Parathyroid adenoma (tissue), 2 donors: ENCODE data around the gene TNRC18.

Experiments used
- H2AFZ ChIP-seq: fragments of 300-600 bp; sonication (generic); one replicate; pipeline ENCODE4 v1.7.0; 2017; ENCODE audit warnings: antibody characterized with exemption, mild to moderate bottlenecking
- H3K27ac ChIP-seq: fragments of 300-600 bp; sonication (generic); one replicate; pipeline ENCODE4 v1.7.0; 2017
- H3K27me3 ChIP-seq: fragments of 300-600 bp; sonication (generic); one replicate; pipeline ENCODE4 v1.7.0; 2017; ENCODE audit warnings: low read length; ENCODE audit not compliant: control insufficient read depth, insufficient read depth
- H3K36me3 ChIP-seq: fragments of 300-600 bp; sonication (generic); one replicate; pipeline ENCODE4 v1.7.0; 2017; ENCODE audit warnings: low read length; ENCODE audit not compliant: control insufficient read depth, insufficient read depth
- H3K4me1 ChIP-seq: fragments of 300-600 bp; sonication (generic); one replicate; pipeline ENCODE4 v1.7.0; 2017; ENCODE audit warnings: control low read depth
- H3K4me2 ChIP-seq: fragments of 300-600 bp; sonication (generic); one replicate; pipeline ENCODE4 v1.7.0; 2017; ENCODE audit warnings: low read length
- H3K4me3 ChIP-seq: fragments of 300-600 bp; sonication (generic); one replicate; pipeline ENCODE4 v1.7.0; 2017; ENCODE audit warnings: low read depth, low read length
- H3K79me2 ChIP-seq: fragments of 300-600 bp; sonication (generic); one replicate; pipeline ENCODE4 v1.7.0; 2017; ENCODE audit warnings: control low read depth
- H3K9ac ChIP-seq: fragments of 300-600 bp; sonication (generic); one replicate; pipeline ENCODE4 v1.7.0; 2017; ENCODE audit warnings: mild to moderate bottlenecking
- H3K9me3 ChIP-seq: fragments of 300-600 bp; sonication (generic); one replicate; pipeline ENCODE4 v1.7.0; 2017; ENCODE audit warnings: low read length; ENCODE audit not compliant: control insufficient read depth
- TF ChIP-seq, protein P1 (sequence below): fragments of 300-600 bp; sonication (generic); IDR thresholded peaks from one replicate; pipeline ENCODE4 v1.7.0; 2017; ENCODE audit warnings: antibody characterized with exemption, mild to moderate bottlenecking
- donor health status: primary hyperparathyroidism.

The TNRC18 gene

DNA sequence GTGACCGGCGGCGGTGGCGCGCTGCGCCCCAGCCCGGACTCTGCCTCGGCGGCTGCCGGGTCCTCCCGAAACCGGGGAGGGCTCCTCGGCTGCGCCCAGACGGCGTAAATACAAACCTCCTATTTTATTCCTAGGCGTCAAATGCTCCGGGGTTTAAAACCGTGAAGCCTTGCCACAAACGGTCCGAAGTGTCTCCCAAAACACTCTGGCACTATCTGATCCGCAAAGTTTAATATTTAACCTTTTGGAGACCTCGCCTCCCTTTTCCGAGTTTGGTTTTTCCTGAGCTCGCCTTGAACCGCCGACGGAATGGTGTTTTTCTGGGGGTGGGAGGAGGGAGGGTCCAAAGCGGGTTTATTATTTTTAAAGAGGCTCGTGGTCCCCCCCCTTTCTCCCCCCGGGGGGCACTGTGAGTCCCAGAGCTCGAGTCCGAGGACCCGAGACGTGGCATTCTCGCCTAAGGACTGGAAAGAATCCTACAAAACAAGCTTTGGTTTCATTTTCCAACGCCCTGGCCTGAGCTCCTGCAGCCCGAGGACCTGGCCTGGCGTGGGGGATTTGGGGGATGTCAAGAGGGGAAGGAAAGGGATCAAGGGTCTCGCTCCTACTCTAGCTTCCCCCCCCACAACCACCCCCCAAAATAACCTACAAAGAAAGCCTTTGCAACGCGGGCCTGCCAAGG, 1.8 kb downstream of the TNRC18 start:
- Histone ChIP-seq H3K27me3 (no peaks in the 10 kb centered on the region), H3K4me3 (peak overlapping the region; percentile 86), H3K9ac (peak overlapping the region; percentile 99), H2AFZ (no peak overlapping the region), H3K9me3 (no peaks in the 10 kb centered on the region), H3K4me2 (peak overlapping the region; percentile 100), H3K79me2 (peaks cover 59% of the 10 kb centered on the region), H3K4me1 (peaks cover 10% of the 10 kb centered on the region), H3K27ac (peak overlapping the region; percentile 100), H3K36me3 (no peaks in the 10 kb centered on the region)
- TF ChIP-seq, protein P1, sequence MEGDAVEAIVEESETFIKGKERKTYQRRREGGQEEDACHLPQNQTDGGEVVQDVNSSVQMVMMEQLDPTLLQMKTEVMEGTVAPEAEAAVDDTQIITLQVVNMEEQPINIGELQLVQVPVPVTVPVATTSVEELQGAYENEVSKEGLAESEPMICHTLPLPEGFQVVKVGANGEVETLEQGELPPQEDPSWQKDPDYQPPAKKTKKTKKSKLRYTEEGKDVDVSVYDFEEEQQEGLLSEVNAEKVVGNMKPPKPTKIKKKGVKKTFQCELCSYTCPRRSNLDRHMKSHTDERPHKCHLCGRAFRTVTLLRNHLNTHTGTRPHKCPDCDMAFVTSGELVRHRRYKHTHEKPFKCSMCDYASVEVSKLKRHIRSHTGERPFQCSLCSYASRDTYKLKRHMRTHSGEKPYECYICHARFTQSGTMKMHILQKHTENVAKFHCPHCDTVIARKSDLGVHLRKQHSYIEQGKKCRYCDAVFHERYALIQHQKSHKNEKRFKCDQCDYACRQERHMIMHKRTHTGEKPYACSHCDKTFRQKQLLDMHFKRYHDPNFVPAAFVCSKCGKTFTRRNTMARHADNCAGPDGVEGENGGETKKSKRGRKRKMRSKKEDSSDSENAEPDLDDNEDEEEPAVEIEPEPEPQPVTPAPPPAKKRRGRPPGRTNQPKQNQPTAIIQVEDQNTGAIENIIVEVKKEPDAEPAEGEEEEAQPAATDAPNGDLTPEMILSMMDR = no peak

DNA sequence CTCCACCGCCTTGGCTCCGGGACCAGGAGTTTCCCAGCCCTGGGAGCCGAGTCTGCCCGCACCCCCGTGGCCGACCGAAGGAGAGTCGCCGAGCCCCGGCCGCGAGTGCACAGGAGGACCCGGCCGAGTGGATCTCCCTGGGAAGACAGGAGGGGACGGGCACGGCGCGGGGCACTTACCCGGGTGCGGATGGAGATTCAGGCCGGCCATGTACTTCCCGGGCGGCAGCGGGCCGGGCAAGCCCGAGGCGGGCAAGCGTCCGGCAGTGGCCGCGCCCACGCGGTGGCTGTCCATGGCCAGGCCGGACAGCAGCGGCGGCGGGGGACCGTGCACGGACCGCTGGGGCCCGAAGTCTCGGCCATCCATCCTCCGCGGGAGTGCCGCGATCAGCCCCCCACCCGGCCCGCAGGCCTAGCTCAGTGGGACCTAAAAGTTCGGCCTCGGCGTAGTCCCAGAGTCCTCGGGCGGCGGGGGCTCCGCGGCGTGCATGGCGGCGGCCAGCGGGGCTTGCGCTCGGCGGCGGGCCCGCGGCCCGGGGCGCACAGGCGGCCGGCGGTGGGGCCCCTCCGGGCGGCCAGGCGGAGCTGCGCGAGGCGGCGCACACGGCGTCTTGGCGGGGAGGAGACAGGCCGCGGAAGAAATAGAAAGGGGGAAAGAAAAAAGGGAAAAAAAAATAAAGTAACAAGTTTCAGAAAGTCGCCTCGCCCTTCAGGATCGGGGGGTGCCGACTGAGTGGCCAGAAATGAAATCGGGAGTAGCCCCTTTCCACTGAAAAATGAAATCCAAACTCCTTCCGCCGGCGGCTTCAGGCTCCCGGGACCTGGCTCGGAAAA, 2.5 kb downstream of the TNRC18 start:
- TF ChIP-seq, protein P1 = no peak
- Histone ChIP-seq H3K79me2 (peaks cover 64% of the 10 kb centered on the region), H3K4me1 (peaks cover 10% of the 10 kb centered on the region), H3K9me3 (no peaks in the 10 kb centered on the region), H3K9ac (peak overlapping the region; percentile 99), H3K4me2 (peak overlapping the region; percentile 100), H3K4me3 (peak overlapping the region; percentile 86), H3K27ac (peak overlapping the region; percentile 100), H3K36me3 (no peaks in the 10 kb centered on the region), H3K27me3 (no peaks in the 10 kb centered on the region), H2AFZ (no peak overlapping the region)

DNA sequence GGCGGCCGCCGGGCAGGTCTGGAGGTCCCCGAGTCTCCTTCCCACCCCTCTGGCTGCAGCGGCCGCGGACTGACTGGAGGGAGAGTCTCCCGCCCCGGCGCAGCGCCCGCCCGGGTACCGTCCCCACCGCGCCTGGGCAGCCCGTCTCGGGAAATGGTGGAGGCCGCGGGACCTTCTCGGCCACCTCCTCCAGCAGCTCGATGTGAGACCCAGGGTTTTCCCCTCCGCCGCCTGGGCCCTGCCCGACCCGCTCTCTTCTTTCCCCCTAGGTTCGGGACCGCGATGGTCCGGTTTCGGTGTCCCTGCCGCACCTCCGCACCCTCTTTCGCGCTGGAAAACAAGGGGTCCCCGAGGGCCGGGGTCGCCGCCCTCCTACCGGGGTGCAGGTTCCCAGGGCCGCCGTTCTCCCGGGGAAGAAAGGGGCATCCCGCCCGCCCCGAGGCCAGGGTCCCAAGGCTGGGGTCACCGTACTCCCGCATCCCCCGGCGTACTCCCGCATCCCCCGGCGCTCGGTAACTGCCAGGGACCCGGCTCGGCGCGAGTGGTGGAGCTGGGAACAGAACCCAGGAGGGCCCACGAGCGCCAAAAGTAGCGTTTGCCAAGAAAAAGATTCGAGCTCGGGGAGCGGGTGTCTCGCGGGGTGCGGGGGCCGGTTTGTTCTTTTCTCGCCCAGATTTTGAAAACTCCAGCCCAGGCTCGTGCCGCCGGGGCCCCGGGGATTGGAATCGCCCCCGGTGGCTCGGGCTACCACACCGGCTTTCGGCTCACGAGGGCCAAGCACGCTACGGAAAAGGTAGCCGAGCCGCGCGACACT, 3.4 kb downstream of the TNRC18 start:
- no peaks in the 10 kb centered on the region for H3K9me3 ChIP-seq
- TF ChIP-seq, protein P1 = no peak
- H3K9ac ChIP-seq = peak overlapping the region; percentile 89
- peaks cover 67% of the 10 kb centered on the region for H3K79me2 ChIP-seq
- H3K36me3 ChIP-seq = no peaks in the 10 kb centered on the region
- no peaks in the 10 kb centered on the region for H3K27me3 ChIP-seq
- peak overlapping the region; percentile 100 for H3K27ac ChIP-seq
- H3K4me2 ChIP-seq = peak overlapping the region; percentile 100
- H3K4me1 ChIP-seq = peaks cover 10% of the 10 kb centered on the region
- peak overlapping the region; percentile 86 for H3K4me3 ChIP-seq
- H2AFZ ChIP-seq = no peak overlapping the region

DNA sequence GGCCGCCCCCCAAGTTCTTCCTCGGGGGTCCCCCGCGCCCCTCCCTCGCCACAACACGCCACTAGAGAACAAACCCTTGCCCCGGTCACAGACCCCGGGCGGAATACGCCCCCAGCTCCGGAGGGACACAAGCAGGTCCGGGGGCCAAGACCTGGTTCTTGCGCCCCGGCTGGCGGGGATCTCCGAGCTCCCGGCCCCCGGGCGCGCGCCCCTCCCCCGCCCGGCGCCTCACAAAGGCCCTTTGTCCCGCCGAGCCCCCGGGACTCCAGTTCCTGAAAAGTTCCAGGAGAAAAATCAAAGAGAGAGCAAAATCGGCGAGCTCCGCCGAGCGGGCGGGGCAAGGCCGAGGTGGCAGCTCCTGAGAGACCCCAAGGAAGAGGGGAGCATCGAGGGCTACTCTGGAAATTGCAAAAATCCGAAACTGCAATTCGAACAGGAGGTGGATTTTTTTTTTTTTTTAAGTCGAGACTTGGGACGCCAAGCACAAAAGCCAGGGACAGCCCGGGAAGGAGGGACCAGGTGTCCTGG, 4.0 kb downstream of the TNRC18 start:
- peak overlapping the region; percentile 100 for H3K27ac ChIP-seq
- peak overlapping the region; percentile 89 for H3K9ac ChIP-seq
- peaks cover 10% of the 10 kb centered on the region for H3K4me1 ChIP-seq
- no peaks in the 10 kb centered on the region for H3K9me3 ChIP-seq
- H3K4me3 ChIP-seq = peak overlapping the region; percentile 86
- peak overlapping the region; percentile 100 for H3K4me2 ChIP-seq
- TF ChIP-seq, protein P1 = no peak
- no peaks in the 10 kb centered on the region for H3K27me3 ChIP-seq
- H2AFZ ChIP-seq = no peak overlapping the region
- H3K79me2 ChIP-seq = peaks cover 72% of the 10 kb centered on the region
- H3K36me3 ChIP-seq = no peaks in the 10 kb centered on the region
